Ishikawa (cell line): ENCODE measurements around the gene CGRRF1.

Experiments
- CEBPB ChIP-seq: IDR thresholded peaks from 2 replicates; pipeline ENCODE4 v1.6.1; 2012
- CREB1 ChIP-seq: IDR thresholded peaks from 2 replicates; pipeline ENCODE4 v1.6.1; 2012; ENCODE audit warnings: low read depth
- EGR1 ChIP-seq: IDR thresholded peaks from 2 replicates; pipeline ENCODE4 v1.6.1; 2012
- EP300 ChIP-seq: IDR thresholded peaks from 2 replicates; pipeline ENCODE4 v1.6.1; 2012; ENCODE audit warnings: borderline replicate concordance
- FOXM1 ChIP-seq: IDR thresholded peaks from 2 replicates; pipeline ENCODE4 v1.6.1; 2012; ENCODE audit warnings: low read depth, borderline replicate concordance
- RAD21 ChIP-seq: IDR thresholded peaks from 2 replicates; pipeline ENCODE4 v1.6.1; 2012; ENCODE audit warnings: low read depth
- TAF1 ChIP-seq: IDR thresholded peaks from 2 replicates; pipeline ENCODE4 v1.6.1; 2012; ENCODE audit warnings: low read depth, mild to moderate bottlenecking
- TCF12 ChIP-seq: IDR thresholded peaks from 2 replicates; pipeline ENCODE4 v1.6.1; 2012; ENCODE audit warnings: low read depth
- YY1 ChIP-seq: IDR thresholded peaks from 2 replicates; pipeline ENCODE4 v1.6.1; 2012; ENCODE audit warnings: low read depth
- ZBTB7A ChIP-seq: IDR thresholded peaks from 2 replicates; pipeline ENCODE4 v1.6.1; 2012; ENCODE audit warnings: low read depth
- TF ChIP-seq, protein P1 (sequence below): IDR thresholded peaks from 2 replicates; pipeline ENCODE4 v1.6.1; 2012
- TF ChIP-seq, protein P2 (sequence below): IDR thresholded peaks from 2 replicates; pipeline ENCODE4 v1.6.1; 2012; ENCODE audit warnings: low read depth, mild to moderate bottlenecking
- TF ChIP-seq, protein P3 (sequence below): IDR thresholded peaks from 2 replicates; pipeline ENCODE4 v1.6.1; 2012

DNA sequence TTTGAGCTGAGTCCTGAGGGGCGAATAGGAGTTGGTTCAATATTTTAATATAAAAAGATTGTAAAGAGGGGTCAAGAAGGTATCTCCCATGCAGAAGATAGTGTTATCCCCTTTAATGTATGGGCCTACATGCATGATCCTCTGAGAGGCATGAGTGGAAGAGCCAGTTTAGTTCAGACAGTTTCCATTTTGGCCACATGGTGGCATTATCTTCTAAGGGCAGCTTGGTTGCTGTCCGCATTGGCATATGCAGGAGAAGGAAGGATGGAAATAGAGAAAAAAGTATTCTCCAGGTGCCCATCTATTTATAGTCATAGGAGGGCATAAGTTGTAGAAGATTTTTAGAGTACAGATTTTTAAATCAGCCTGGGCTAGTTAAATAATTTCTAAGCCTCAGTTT lies 62.6 kb downstream of the CGRRF1 start:
- no peak for TF ChIP-seq YY1
- TF ChIP-seq EP300, result no peak
- no peak for TF ChIP-seq TAF1
- TF ChIP-seq, protein P1, sequence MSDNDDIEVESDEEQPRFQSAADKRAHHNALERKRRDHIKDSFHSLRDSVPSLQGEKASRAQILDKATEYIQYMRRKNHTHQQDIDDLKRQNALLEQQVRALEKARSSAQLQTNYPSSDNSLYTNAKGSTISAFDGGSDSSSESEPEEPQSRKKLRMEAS, result no peak
- TF ChIP-seq TCF12, result no peak
- TF ChIP-seq ZBTB7A, result no peak
- TF ChIP-seq, protein P2, sequence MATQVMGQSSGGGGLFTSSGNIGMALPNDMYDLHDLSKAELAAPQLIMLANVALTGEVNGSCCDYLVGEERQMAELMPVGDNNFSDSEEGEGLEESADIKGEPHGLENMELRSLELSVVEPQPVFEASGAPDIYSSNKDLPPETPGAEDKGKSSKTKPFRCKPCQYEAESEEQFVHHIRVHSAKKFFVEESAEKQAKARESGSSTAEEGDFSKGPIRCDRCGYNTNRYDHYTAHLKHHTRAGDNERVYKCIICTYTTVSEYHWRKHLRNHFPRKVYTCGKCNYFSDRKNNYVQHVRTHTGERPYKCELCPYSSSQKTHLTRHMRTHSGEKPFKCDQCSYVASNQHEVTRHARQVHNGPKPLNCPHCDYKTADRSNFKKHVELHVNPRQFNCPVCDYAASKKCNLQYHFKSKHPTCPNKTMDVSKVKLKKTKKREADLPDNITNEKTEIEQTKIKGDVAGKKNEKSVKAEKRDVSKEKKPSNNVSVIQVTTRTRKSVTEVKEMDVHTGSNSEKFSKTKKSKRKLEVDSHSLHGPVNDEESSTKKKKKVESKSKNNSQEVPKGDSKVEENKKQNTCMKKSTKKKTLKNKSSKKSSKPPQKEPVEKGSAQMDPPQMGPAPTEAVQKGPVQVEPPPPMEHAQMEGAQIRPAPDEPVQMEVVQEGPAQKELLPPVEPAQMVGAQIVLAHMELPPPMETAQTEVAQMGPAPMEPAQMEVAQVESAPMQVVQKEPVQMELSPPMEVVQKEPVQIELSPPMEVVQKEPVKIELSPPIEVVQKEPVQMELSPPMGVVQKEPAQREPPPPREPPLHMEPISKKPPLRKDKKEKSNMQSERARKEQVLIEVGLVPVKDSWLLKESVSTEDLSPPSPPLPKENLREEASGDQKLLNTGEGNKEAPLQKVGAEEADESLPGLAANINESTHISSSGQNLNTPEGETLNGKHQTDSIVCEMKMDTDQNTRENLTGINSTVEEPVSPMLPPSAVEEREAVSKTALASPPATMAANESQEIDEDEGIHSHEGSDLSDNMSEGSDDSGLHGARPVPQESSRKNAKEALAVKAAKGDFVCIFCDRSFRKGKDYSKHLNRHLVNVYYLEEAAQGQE, result no peak
- TF ChIP-seq RAD21, result peak; percentile 70
- no peak for TF ChIP-seq CREB1
- no peak for TF ChIP-seq CEBPB
- no peak for TF ChIP-seq FOXM1
- no peak for TF ChIP-seq EGR1
- TF ChIP-seq, protein P3, sequence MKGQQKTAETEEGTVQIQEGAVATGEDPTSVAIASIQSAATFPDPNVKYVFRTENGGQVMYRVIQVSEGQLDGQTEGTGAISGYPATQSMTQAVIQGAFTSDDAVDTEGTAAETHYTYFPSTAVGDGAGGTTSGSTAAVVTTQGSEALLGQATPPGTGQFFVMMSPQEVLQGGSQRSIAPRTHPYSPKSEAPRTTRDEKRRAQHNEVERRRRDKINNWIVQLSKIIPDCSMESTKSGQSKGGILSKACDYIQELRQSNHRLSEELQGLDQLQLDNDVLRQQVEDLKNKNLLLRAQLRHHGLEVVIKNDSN, result no peak
